HG02840 (cell line): Measurements from ENCODE around the gene MED26.

Source experiments
- ATAC-seq: cut with Tn5 transposase; IDR thresholded peaks from one replicate; pipeline ENCODE4 v1.9.1; 2021; ENCODE audit warnings: mild to moderate bottlenecking, moderate library complexity, moderate number of reproducible peaks; ENCODE audit not compliant: unreplicated experiment, low FRiP score

MED26 gene

GRCh38 chr19:16650821-16651220 is 22.8 kb upstream of the MED26 start:
- ATAC-seq = no peak

- ATAC-seq = no peak
Observed at GRCh38 chr19:16649734-16650133, 21.7 kb upstream of the MED26 start.

GRCh38 chr19:16645140-16645539 is 17.1 kb upstream of the MED26 start:
- no peak for ATAC-seq

- ATAC-seq = no peak
Observed at GRCh38 chr19:16641695-16642094, 13.7 kb upstream of the MED26 start.

- no peak for ATAC-seq
Observed at GRCh38 chr19:16640951-16641350, 12.9 kb upstream of the MED26 start.

GRCh38 chr19:16638666-16639065 is 10.7 kb upstream of the MED26 start:
- no peak for ATAC-seq

GRCh38 chr19:16637535-16637934 is 9.5 kb upstream of the MED26 start:
- ATAC-seq = no peak

- ATAC-seq = no peak
Observed at GRCh38 chr19:16631465-16631864, 3.5 kb upstream of the MED26 start.

- no peak for ATAC-seq
Observed at GRCh38 chr19:16628984-16629691, 1.1 kb upstream of the MED26 start.

GRCh38 chr19:16627928-16628182 is 149 bp downstream of the MED26 start:
- no peak for ATAC-seq

- ATAC-seq = no peak
Observed at GRCh38 chr19:16627193-16627927, 644 bp downstream of the MED26 start.

GRCh38 chr19:16626796-16627192 is 1.2 kb downstream of the MED26 start:
- no peak for ATAC-seq

- ATAC-seq = no peak
Observed at GRCh38 chr19:16625163-16625958, 2.6 kb downstream of the MED26 start.

- ATAC-seq = no peak
Observed at GRCh38 chr19:16624236-16624635, 3.8 kb downstream of the MED26 start.

GRCh38 chr19:16623576-16623975 is 4.4 kb downstream of the MED26 start:
- ATAC-seq = no peak

GRCh38 chr19:16623066-16623465 is 4.9 kb downstream of the MED26 start:
- no peak for ATAC-seq

- no peak for ATAC-seq
Observed at GRCh38 chr19:16621165-16621800, 6.7 kb downstream of the MED26 start.

GRCh38 chr19:16620584-16620983 is 7.4 kb downstream of the MED26 start:
- no peak for ATAC-seq

GRCh38 chr19:16620018-16620417 is 8.0 kb downstream of the MED26 start:
- no peak for ATAC-seq

- no peak for ATAC-seq
Observed at GRCh38 chr19:16619457-16619856, 8.5 kb downstream of the MED26 start.

GRCh38 chr19:16618248-16618647 is 9.8 kb downstream of the MED26 start:
- no peak for ATAC-seq
